Esophagus muscularis mucosa (tissue), 3 donors: ENCODE measurements around the gene ZSCAN5A.
"Not testable (repeated sequence)": the region's sequence is repeated elsewhere in the genome, so short reads cannot be mapped to it uniquely, and the experiment has no call there.

Experiments used
- POLR2AphosphoS5 ChIP-seq, 2 donors: sonication (generic); formaldehyde crosslinking; IDR thresholded peaks; one replicate each; pipeline ENCODE4 v1.6.1; 2017; ENCODE audit warnings: antibody characterized with exemption in 2 of 2
- TF ChIP-seq, protein P1 (sequence below), 3 experiments: fragments of 200-600 bp in 2 of 3; fragments of 450-650 bp in 1 of 3; sonication (generic) in 2 of 3; IDR thresholded peaks; one replicate each; pipeline ENCODE4 v1.5.1; 2017 to 2019; ENCODE audit warnings: antibody characterized with exemption in 3 of 3, mild to moderate bottlenecking in 2 of 3, moderate library complexity in 1 of 3

DNA sequence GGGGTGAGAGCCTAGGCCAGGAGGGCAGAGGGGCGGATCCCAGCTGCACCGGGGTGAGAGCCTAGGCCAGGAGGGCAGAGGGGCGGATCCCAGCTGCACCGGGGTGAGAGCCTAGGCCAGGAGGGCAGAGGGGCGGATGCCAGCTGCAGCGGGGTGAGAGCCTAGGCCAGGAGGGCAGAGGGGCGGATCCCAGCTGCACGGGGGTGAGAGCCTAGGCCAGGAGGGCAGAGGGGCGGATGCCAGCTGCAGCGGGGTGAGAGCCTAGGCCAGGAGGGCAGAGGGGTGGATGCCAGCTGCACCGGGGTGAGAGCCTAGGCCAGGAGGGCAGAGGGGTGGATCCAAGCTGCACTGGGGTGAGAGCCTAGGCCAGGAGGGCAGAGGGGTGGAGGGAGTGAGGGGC, 138.3 kb downstream of the ZSCAN5A start:
- TF ChIP-seq, protein P1, sequence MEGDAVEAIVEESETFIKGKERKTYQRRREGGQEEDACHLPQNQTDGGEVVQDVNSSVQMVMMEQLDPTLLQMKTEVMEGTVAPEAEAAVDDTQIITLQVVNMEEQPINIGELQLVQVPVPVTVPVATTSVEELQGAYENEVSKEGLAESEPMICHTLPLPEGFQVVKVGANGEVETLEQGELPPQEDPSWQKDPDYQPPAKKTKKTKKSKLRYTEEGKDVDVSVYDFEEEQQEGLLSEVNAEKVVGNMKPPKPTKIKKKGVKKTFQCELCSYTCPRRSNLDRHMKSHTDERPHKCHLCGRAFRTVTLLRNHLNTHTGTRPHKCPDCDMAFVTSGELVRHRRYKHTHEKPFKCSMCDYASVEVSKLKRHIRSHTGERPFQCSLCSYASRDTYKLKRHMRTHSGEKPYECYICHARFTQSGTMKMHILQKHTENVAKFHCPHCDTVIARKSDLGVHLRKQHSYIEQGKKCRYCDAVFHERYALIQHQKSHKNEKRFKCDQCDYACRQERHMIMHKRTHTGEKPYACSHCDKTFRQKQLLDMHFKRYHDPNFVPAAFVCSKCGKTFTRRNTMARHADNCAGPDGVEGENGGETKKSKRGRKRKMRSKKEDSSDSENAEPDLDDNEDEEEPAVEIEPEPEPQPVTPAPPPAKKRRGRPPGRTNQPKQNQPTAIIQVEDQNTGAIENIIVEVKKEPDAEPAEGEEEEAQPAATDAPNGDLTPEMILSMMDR (IDR thresholded peaks at IDR 0.05) = not testable (repeated sequence)
- TF ChIP-seq POLR2AphosphoS5 (IDR thresholded peaks at IDR 0.05) = not testable (repeated sequence)
